ENCODE results near the gene SLC25A21.

The SLC25A21 gene

GRCh38 chr14:37087520-37087919 lies 84.9 kb downstream of the SLC25A21 start:
- no peak for ATAC-seq
- no peak for TF ChIP-seq CSDC2 (CRISPR knock-in tag; IDR thresholded peaks at IDR 0.05)
- TF ChIP-seq SNAI2 (CRISPR knock-in tag; IDR thresholded peaks at IDR 0.05): no peak
- TF ChIP-seq, protein P1, sequence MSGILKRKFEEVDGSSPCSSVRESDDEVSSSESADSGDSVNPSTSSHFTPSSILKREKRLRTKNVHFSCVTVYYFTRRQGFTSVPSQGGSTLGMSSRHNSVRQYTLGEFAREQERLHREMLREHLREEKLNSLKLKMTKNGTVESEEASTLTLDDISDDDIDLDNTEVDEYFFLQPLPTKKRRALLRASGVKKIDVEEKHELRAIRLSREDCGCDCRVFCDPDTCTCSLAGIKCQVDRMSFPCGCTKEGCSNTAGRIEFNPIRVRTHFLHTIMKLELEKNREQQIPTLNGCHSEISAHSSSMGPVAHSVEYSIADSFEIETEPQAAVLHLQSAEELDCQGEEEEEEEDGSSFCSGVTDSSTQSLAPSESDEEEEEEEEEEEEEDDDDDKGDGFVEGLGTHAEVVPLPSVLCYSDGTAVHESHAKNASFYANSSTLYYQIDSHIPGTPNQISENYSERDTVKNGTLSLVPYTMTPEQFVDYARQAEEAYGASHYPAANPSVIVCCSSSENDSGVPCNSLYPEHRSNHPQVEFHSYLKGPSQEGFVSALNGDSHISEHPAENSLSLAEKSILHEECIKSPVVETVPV (CRISPR knock-in tag; IDR thresholded peaks at IDR 0.05): no peak
- no peak for TF ChIP-seq CREB5 (CRISPR knock-in tag; IDR thresholded peaks at IDR 0.05; ENCODE audit: low read depth)
- TF ChIP-seq ZNF8 (CRISPR knock-in tag; IDR thresholded peaks at IDR 0.05): no peak
- TF ChIP-seq ZFP3 (CRISPR knock-in tag; IDR thresholded peaks at IDR 0.05): no peak
- no peak for TF ChIP-seq BACH2 (CRISPR knock-in tag; IDR thresholded peaks at IDR 0.05; ENCODE audit: borderline replicate concordance)
- no peak for TF ChIP-seq RARB (CRISPR knock-in tag; IDR thresholded peaks at IDR 0.05)
- TF ChIP-seq ZNF565 (CRISPR knock-in tag; conservative IDR thresholded peaks at IDR 0.05; ENCODE audit: low read depth): no peak
- TF ChIP-seq OSR1 (CRISPR knock-in tag; IDR thresholded peaks at IDR 0.05): no peak
- TF ChIP-seq, protein P2, sequence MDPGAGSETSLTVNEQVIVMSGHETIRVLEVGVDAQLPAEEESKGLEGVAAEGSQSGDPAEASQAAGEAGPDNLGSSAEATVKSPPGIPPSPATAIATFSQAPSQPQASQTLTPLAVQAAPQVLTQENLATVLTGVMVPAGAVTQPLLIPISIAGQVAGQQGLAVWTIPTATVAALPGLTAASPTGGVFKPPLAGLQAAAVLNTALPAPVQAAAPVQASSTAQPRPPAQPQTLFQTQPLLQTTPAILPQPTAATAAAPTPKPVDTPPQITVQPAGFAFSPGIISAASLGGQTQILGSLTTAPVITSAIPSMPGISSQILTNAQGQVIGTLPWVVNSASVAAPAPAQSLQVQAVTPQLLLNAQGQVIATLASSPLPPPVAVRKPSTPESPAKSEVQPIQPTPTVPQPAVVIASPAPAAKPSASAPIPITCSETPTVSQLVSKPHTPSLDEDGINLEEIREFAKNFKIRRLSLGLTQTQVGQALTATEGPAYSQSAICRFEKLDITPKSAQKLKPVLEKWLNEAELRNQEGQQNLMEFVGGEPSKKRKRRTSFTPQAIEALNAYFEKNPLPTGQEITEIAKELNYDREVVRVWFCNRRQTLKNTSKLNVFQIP (CRISPR knock-in tag; IDR thresholded peaks at IDR 0.05; ENCODE audit: borderline replicate concordance, low read depth): no peak
- TF ChIP-seq ZNF70 (CRISPR knock-in tag; IDR thresholded peaks at IDR 0.05): no peak
- no peak for TF ChIP-seq TOX (CRISPR knock-in tag; IDR thresholded peaks at IDR 0.05; ENCODE audit: borderline replicate concordance)

DNA sequence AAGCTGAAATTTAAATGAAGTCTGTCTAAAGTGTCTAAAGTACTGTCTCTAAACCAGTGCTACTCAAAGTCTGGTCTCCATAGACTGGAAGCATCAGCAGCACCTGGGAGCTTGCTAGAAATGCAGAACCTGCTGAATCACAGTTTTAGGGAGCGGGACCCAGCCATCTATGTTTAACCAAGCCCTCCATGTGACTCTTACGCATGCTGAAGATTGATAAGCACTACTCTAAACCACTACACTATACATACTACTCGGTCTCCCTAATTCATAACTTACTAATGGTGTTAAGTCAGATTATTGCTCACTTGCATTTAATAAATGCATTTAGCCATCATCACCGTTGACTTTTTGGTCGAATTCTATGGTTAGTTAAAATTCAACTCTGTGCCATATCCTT lies 88.8 kb downstream of the SLC25A21 start:
- no peak for TF ChIP-seq ZNF70 (CRISPR knock-in tag; IDR thresholded peaks at IDR 0.05)
- no peak for TF ChIP-seq OSR1 (CRISPR knock-in tag; IDR thresholded peaks at IDR 0.05)
- ATAC-seq: no peak

DNA sequence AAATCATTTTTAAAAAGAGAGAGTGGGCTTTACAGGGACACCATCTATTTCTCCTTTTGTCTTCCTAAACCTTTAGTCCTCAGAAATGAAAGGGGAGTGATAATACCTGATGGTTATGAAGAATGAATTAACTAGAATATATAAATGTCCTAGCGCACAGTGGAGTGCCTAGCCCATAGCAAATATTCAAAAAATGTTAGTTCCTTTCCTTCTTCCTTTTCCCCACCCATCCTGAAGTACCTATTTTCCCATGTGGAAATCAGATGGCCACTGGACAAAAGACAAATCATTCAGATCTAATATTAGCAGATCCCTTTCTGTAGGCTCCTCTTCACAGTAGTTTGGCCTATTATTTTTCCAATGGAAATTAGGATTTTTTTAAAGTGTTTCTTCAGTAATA lies 90.0 kb downstream of the SLC25A21 start:
- TF ChIP-seq TOX (CRISPR knock-in tag; IDR thresholded peaks at IDR 0.05; ENCODE audit: borderline replicate concordance) (no peak), GLIS3 (CRISPR knock-in tag; IDR thresholded peaks at IDR 0.05) (no peak), ZNF8 (CRISPR knock-in tag; IDR thresholded peaks at IDR 0.05) (no peak), ZNF565 (CRISPR knock-in tag; conservative IDR thresholded peaks at IDR 0.05; ENCODE audit: low read depth) (no peak), TCF4 (CRISPR knock-in tag; IDR thresholded peaks at IDR 0.05; ENCODE audit: borderline replicate concordance) (no peak), BACH2 (CRISPR knock-in tag; IDR thresholded peaks at IDR 0.05; ENCODE audit: borderline replicate concordance) (no peak), RARB (CRISPR knock-in tag; IDR thresholded peaks at IDR 0.05) (no peak)
- TF ChIP-seq, protein P1 (CRISPR knock-in tag; IDR thresholded peaks at IDR 0.05): no peak
- no peak for ATAC-seq

- ATAC-seq: no peak
Measured at GRCh38 chr14:37081856-37082255, 90.5 kb downstream of the SLC25A21 start.

GRCh38 chr14:37081218-37081617 lies 91.2 kb downstream of the SLC25A21 start:
- TF ChIP-seq ZNF70 (CRISPR knock-in tag; IDR thresholded peaks at IDR 0.05) (no peak), TSHZ2 (CRISPR knock-in tag; IDR thresholded peaks at IDR 0.05) (no peak), OSR1 (CRISPR knock-in tag; IDR thresholded peaks at IDR 0.05) (no peak), TOX (CRISPR knock-in tag; IDR thresholded peaks at IDR 0.05; ENCODE audit: borderline replicate concordance) (no peak), ZNF8 (CRISPR knock-in tag; IDR thresholded peaks at IDR 0.05) (no peak), RARB (CRISPR knock-in tag; IDR thresholded peaks at IDR 0.05) (no peak), ZFP30 (CRISPR knock-in tag; IDR thresholded peaks at IDR 0.05) (no peak), ARNTL (CRISPR knock-in tag; IDR thresholded peaks at IDR 0.05; ENCODE audit: borderline replicate concordance, low read depth) (no peak)
- TF ChIP-seq, protein P3, sequence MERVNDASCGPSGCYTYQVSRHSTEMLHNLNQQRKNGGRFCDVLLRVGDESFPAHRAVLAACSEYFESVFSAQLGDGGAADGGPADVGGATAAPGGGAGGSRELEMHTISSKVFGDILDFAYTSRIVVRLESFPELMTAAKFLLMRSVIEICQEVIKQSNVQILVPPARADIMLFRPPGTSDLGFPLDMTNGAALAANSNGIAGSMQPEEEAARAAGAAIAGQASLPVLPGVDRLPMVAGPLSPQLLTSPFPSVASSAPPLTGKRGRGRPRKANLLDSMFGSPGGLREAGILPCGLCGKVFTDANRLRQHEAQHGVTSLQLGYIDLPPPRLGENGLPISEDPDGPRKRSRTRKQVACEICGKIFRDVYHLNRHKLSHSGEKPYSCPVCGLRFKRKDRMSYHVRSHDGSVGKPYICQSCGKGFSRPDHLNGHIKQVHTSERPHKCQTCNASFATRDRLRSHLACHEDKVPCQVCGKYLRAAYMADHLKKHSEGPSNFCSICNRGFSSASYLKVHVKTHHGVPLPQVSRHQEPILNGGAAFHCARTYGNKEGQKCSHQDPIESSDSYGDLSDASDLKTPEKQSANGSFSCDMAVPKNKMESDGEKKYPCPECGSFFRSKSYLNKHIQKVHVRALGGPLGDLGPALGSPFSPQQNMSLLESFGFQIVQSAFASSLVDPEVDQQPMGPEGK (CRISPR knock-in tag; IDR thresholded peaks at IDR 0.05; ENCODE audit: borderline replicate concordance): no peak
- ATAC-seq: no peak

More at GRCh38 chr14:37081856-37082255, 90.5 kb downstream of the SLC25A21 start:
- TF ChIP-seq, protein P1 (CRISPR knock-in tag; IDR thresholded peaks at IDR 0.05): no peak
- TF ChIP-seq RARB (CRISPR knock-in tag; IDR thresholded peaks at IDR 0.05) (no peak), ZFP30 (CRISPR knock-in tag; IDR thresholded peaks at IDR 0.05) (no peak), SNAI2 (CRISPR knock-in tag; IDR thresholded peaks at IDR 0.05) (no peak), CSDC2 (CRISPR knock-in tag; IDR thresholded peaks at IDR 0.05) (no peak), ARNTL (CRISPR knock-in tag; IDR thresholded peaks at IDR 0.05; ENCODE audit: borderline replicate concordance, low read depth) (no peak)
